Measurements from ENCODE around the gene KIAA0753. TPM values are rescaled to one million over a fixed set of nuclear protein-coding genes. Genes with fewer than 3 reads are reported as not detected.

The KIAA0753 gene
- total and polyA plus RNA-seq, 2 of the 8 experiments (the other 6 are each of a cell fraction or from before 2014, with no cell fraction given): 5.0 to 27.1 TPM

DNA sequence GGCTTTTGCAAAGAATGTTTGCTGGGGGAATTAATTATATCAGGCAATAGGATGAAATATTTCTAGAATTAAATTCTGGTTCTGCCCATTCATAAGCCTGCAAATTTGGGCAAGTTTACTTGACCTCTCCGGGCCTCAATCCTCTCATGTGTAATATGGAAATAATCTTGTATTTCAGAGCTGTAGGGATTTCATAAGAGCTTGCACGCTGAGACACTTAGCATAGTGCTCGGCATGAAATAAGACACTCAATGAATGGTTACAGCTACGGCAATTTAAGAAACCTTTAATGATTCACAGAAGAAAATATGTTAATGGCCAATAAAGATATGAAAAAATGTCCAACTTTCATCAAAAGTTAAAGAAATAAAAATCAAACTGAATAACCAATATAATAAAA, 43.6 kb downstream of the KIAA0753 start:
- 84% methylated on average over 4 of the region's 4 CpGs; no CpG with 5 or more reads in 1 of the 2 experiments for WGBS, 2 experiments (ENCODE audit: extremely low coverage in 1 of 2, insufficient coverage in 1 of 2, insufficient read length in 1 of 2, insufficient replicate concordance in 2 of 2, low coverage in 1 of 2, low lambda C conversion rate in 2 of 2, missing lambda C conversion rate in 1 of 2)
- no peak overlapping the region for H3K23ac ChIP-seq (ENCODE audit: insufficient read length)
- H3K4me1 ChIP-seq (replicated peaks in 1 of 4; ENCODE audit: control insufficient read depth in 3 of 4, insufficient read depth in 4 of 4, low read length in 3 of 4): no peaks in the 10 kb centered on the region
- H4K20me1 ChIP-seq (replicated peaks in 1 of 2; ENCODE audit: control insufficient read depth in 1 of 2, insufficient read depth in 2 of 2, low read length in 2 of 2): no peaks in the 10 kb centered on the region
- FAIRE-seq (no peak), DNase-seq (ENCODE audit: low read depth in 1 of 2, low spot score in 2 of 2) (no peak)
- H4K8ac ChIP-seq (ENCODE audit: extremely low read depth, insufficient read depth, low read length): no peak overlapping the region
- no peak overlapping the region for H2AK5ac ChIP-seq (ENCODE audit: low read depth, low read length)
- H3K79me1 ChIP-seq (ENCODE audit: low read depth, low read length): no peaks in the 10 kb centered on the region
- H3K27me3 ChIP-seq (replicated peaks in 1 of 4; ENCODE audit: control insufficient read depth in 3 of 4, extremely low read depth in 1 of 4, insufficient read depth in 3 of 4, low read length in 3 of 4): no peaks in the 10 kb centered on the region
- H2BK20ac ChIP-seq (ENCODE audit: low read length): no peak overlapping the region
- H3K4ac ChIP-seq (replicated peaks; ENCODE audit: insufficient read length, low read depth, low read length): no peak overlapping the region
- no peaks in the 10 kb centered on the region for H3K23me2 ChIP-seq (ENCODE audit: low read depth, low read length)
- ChIA-PET CTCF (ENCODE audit: partially characterized antibody) (interaction anchor here (0.9 to 1.2 kb wide), 2 partner anchors 10 to 108 kb away, joined by 3 read pairs; no protein-coding TSS in a partner anchor), POLR2A (ENCODE audit: partially characterized antibody) (interaction anchor here (1.6 kb wide), 1 partner anchor 13 kb away, joined by 3 read pairs; no protein-coding TSS in a partner anchor)
- H2BK12ac ChIP-seq (ENCODE audit: low read depth, low read length): no peak overlapping the region
- H2BK120ac ChIP-seq (replicated peaks; ENCODE audit: low read depth, low read length): no peak overlapping the region
- H2AFZ ChIP-seq (ENCODE audit: low read length): no peak overlapping the region
- H3K79me2 ChIP-seq (ENCODE audit: control insufficient read depth in 1 of 2, insufficient read depth in 2 of 2, low read length in 2 of 2): no peaks in the 10 kb centered on the region
- H3K9me3 ChIP-seq (ENCODE audit: insufficient read depth in 2 of 2, low read depth in 1 of 2, low read length in 1 of 2): no peaks in the 10 kb centered on the region
- H4K5ac ChIP-seq (ENCODE audit: insufficient read length, low read depth, low read length): no peak overlapping the region
- no peak overlapping the region for H3K14ac ChIP-seq (ENCODE audit: insufficient read length)
- no peak overlapping the region for H3K18ac ChIP-seq (ENCODE audit: extremely low read depth, low read length)
- H4K91ac ChIP-seq (replicated peaks; ENCODE audit: insufficient read length, low read length): no peak overlapping the region
- H3K4me3 ChIP-seq (ENCODE audit: extremely low read depth in 1 of 4, insufficient read depth in 2 of 4, low read depth in 3 of 4, low read length in 4 of 4): no peak overlapping the region
- peaks cover 0 to 49% (median 22%) of the 10 kb centered on the region in 4 experiments; a peak in 7 of 8 replicates for H3K36me3 ChIP-seq (ENCODE audit: control insufficient read depth in 2 of 4, insufficient read depth in 4 of 4, low read length in 3 of 4)
- H2BK5ac ChIP-seq (ENCODE audit: low read depth, low read length): no peak overlapping the region
- H3K9ac ChIP-seq (replicated peaks in 1 of 4; ENCODE audit: extremely low read depth in 1 of 4, low read depth in 3 of 4, low read length in 3 of 4): no peak overlapping the region
- no peak overlapping the region for H3K4me2 ChIP-seq (ENCODE audit: insufficient read depth in 1 of 2, low read depth in 2 of 2, low read length in 2 of 2)
- H3K56ac ChIP-seq (replicated peaks; ENCODE audit: insufficient read length, low read depth, low read length): no peak overlapping the region
- no peak overlapping the region for H3K27ac ChIP-seq (ENCODE audit: low read depth, low read length)
- H2BK15ac ChIP-seq (ENCODE audit: low read length): no peak overlapping the region
- TF ChIP-seq SP2 (IDR thresholded peaks at IDR 0.05; ENCODE audit: low read length): no peak
- no peak for TF ChIP-seq HDAC2 (IDR thresholded peaks at IDR 0.05; ENCODE audit: borderline replicate concordance in 1 of 2, low read depth in 2 of 2, low read length in 2 of 2)
- no peak for TF ChIP-seq JUN (IDR thresholded peaks at IDR 0.05; ENCODE audit: low read depth, low read length)
- TF ChIP-seq CREB1 (IDR thresholded peaks at IDR 0.05): no peak
- TF ChIP-seq TCF12 (IDR thresholded peaks at IDR 0.05; ENCODE audit: low read depth, low read length): no peak
- no peak for TF ChIP-seq RNF2 (IDR thresholded peaks at IDR 0.05; ENCODE audit: borderline replicate concordance, low read depth, low read length, missing control alignments, poor library complexity, severe bottlenecking)
- TF ChIP-seq E2F6 (IDR thresholded peaks at IDR 0.05): no peak
- no peak for TF ChIP-seq BACH1 (IDR thresholded peaks at IDR 0.05; ENCODE audit: low read length)
- no peak for TF ChIP-seq PHF8 (conservative IDR thresholded peaks at IDR 0.05; ENCODE audit: low read depth, low read length)
- no peak for TF ChIP-seq POU5F1 (IDR thresholded peaks at IDR 0.05; ENCODE audit: low read depth, low read length)
- no peak for TF ChIP-seq MAX (IDR thresholded peaks at IDR 0.05)
- TF ChIP-seq KDM1A (IDR thresholded peaks at IDR 0.05; ENCODE audit: borderline replicate concordance, low read length): no peak
- TF ChIP-seq JUND (IDR thresholded peaks at IDR 0.05; ENCODE audit: low read length): no peak
